GM19238 (cell line): ENCODE measurements around the gene PCNX2.
"Not testable (repeated sequence)": the region's sequence is repeated elsewhere in the genome, so short reads cannot be mapped to it uniquely, and the experiment has no call there.

Experiments used
- DNase-seq: peaks from one replicate; pipeline ENCODE4 v3.0.0; 2011; ENCODE audit warnings: low spot score; ENCODE audit not compliant: insufficient read length

Gene PCNX2

GRCh38 chr1:233107716-233108130, 187.8 kb downstream of the PCNX2 start:
- not testable (repeated sequence) for DNase-seq

- DNase-seq, result no peak
These were observed 188.3 kb downstream of the PCNX2 start for GRCh38 chr1:233107130-233107660.

GRCh38 chr1:233105225-233105624, 190.3 kb downstream of the PCNX2 start:
- no peak for DNase-seq

- no peak for DNase-seq
These were observed 193.2 kb downstream of the PCNX2 start for GRCh38 chr1:233102341-233102740.

GRCh38 chr1:233097959-233098580, 197.5 kb downstream of the PCNX2 start:
- DNase-seq, result no peak

GRCh38 chr1:233097546-233097945, 198.0 kb downstream of the PCNX2 start:
- no peak for DNase-seq

- DNase-seq, result no peak
These were observed 200.8 kb downstream of the PCNX2 start for GRCh38 chr1:233094691-233095090.

- no peak for DNase-seq
These were observed 201.3 kb downstream of the PCNX2 start for GRCh38 chr1:233094269-233094668.

- DNase-seq, result no peak
These were observed 204.6 kb downstream of the PCNX2 start for GRCh38 chr1:233090746-233091494.

- no peak for DNase-seq
These were observed 206.3 kb downstream of the PCNX2 start for GRCh38 chr1:233089251-233089650.

- no peak for DNase-seq
These were observed 206.9 kb downstream of the PCNX2 start for GRCh38 chr1:233088613-233089012.

- no peak for DNase-seq
These were observed 208.3 kb downstream of the PCNX2 start for GRCh38 chr1:233086961-233087881.

- DNase-seq, result no peak
These were observed 210.0 kb downstream of the PCNX2 start for GRCh38 chr1:233085566-233085965.

- no peak for DNase-seq
These were observed 212.6 kb downstream of the PCNX2 start for GRCh38 chr1:233082778-233083550.

- no peak for DNase-seq
These were observed 213.8 kb downstream of the PCNX2 start for GRCh38 chr1:233081735-233082134.

- not testable (repeated sequence) for DNase-seq
These were observed 214.7 kb downstream of the PCNX2 start for GRCh38 chr1:233080827-233081226.

GRCh38 chr1:233080286-233080685, 215.2 kb downstream of the PCNX2 start:
- no peak for DNase-seq

GRCh38 chr1:233079574-233079973, 216.0 kb downstream of the PCNX2 start:
- no peak for DNase-seq

- DNase-seq, result no peak
These were observed 217.1 kb downstream of the PCNX2 start for GRCh38 chr1:233078396-233078795.

- DNase-seq, result no peak
These were observed 219.6 kb downstream of the PCNX2 start for GRCh38 chr1:233075915-233076295.

- no peak for DNase-seq
These were observed 229.4 kb downstream of the PCNX2 start for GRCh38 chr1:233066087-233066486.
